Measurements from ENCODE around the gene CCDC40. TPM values are rescaled to one million over a fixed set of nuclear protein-coding genes. Genes with fewer than 3 reads are reported as not detected.
"Not testable (repeated sequence)": the region's sequence is repeated elsewhere in the genome, so short reads cannot be mapped to it uniquely, and the experiment has no call there.

The CCDC40 gene
- total RNA-seq, 1 donor = 8.3 TPM

DNA sequence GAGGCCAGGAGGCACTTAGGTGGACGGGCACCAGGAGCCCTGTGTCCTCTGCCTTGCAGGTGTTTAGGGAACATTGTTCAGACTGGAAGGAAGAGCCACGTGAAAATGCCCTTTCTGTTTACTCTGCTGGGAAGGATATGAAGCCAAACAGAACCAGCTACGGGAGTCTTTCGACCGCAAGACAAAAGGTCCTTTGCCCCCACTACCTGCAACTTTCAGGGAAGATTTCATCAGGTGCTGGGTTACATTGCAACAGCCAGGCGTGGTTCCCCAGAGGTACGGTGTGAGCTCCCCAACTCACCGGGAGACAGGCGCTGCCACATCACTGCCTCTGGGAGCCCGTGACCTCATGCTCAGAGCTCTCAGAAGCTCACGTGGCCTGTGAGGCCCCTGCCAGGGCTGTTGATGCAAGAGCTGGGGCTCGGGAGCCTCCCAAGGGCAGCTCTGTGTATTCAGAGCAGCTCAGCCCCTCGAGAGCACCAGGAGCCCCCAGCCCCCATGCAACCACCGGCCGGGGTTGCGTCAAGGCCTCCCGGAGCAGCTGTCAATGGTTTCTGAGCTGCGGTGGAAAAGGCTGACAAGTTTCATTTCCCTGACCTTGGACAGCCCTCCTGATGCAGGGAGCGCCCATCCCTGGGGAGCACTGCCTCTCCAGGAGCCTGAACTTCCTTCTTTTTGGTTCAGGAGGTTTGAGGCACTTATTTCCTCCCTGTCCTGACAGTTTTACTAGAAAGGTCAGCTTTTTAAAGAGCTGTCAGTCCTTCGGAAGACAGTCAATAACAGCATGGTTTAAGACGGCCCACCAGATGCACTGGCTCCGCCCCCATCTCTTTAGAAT lies 42.8 kb upstream of the CCDC40 start:
- H3K9me3 ChIP-seq (ENCODE audit: low read depth, low read length) = no peaks in the 10 kb centered on the region
- H3K4me1 ChIP-seq (ENCODE audit: insufficient read depth, low read length) = peaks cover 18% of the 10 kb centered on the region
- H2AFZ ChIP-seq (ENCODE audit: low read length) = no peak overlapping the region
- no peaks in the 10 kb centered on the region for H3K79me2 ChIP-seq (ENCODE audit: insufficient read depth, low read length)
- TF ChIP-seq, protein P1, sequence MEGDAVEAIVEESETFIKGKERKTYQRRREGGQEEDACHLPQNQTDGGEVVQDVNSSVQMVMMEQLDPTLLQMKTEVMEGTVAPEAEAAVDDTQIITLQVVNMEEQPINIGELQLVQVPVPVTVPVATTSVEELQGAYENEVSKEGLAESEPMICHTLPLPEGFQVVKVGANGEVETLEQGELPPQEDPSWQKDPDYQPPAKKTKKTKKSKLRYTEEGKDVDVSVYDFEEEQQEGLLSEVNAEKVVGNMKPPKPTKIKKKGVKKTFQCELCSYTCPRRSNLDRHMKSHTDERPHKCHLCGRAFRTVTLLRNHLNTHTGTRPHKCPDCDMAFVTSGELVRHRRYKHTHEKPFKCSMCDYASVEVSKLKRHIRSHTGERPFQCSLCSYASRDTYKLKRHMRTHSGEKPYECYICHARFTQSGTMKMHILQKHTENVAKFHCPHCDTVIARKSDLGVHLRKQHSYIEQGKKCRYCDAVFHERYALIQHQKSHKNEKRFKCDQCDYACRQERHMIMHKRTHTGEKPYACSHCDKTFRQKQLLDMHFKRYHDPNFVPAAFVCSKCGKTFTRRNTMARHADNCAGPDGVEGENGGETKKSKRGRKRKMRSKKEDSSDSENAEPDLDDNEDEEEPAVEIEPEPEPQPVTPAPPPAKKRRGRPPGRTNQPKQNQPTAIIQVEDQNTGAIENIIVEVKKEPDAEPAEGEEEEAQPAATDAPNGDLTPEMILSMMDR (IDR thresholded peaks at IDR 0.05; ENCODE audit: extremely low read depth, low read depth, low read length) = no peak
- H3K27ac ChIP-seq (ENCODE audit: low read depth, low read length) = peak overlapping the region; percentile 1
- H4K20me1 ChIP-seq (ENCODE audit: insufficient read depth, low read length) = peaks cover 14% of the 10 kb centered on the region
- no peak overlapping the region for H3K4me3 ChIP-seq (ENCODE audit: insufficient read depth, low read length)
- peak overlapping the region; percentile 18 for H3K4me2 ChIP-seq (ENCODE audit: insufficient read depth, low read length)
- H3K36me3 ChIP-seq (ENCODE audit: insufficient read depth, low read length) = no peaks in the 10 kb centered on the region
- no peaks in the 10 kb centered on the region for H3K27me3 ChIP-seq (ENCODE audit: insufficient read depth, low read length)
- peak; percentile 98 for DNase-seq (ENCODE audit: insufficient read length, low spot score, missing footprints)

DNA sequence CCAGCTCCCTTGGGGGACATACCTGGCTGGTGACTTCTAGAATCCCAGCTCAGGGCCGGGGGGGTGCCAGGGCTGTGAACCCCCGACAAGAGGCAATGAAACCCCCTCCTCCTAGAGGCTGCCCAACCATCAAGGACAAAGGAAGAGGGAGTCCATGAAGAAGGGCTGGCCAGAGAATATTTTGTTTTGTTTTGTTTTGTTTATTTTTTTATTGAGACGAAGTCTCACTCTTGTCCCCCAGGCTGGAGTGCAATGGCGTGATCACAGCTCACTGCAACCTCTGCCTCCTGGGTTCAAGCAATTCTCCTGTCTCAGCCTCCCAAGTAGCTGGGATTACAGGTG lies 42.2 kb upstream of the CCDC40 start:
- H3K4me3 ChIP-seq (ENCODE audit: insufficient read depth, low read length); H3K9me3 ChIP-seq (ENCODE audit: low read depth, low read length); H2AFZ ChIP-seq (ENCODE audit: low read length); H3K27ac ChIP-seq (ENCODE audit: low read depth, low read length); H3K36me3 ChIP-seq (ENCODE audit: insufficient read depth, low read length); H3K79me2 ChIP-seq (ENCODE audit: insufficient read depth, low read length); H3K27me3 ChIP-seq (ENCODE audit: insufficient read depth, low read length): not testable (repeated sequence)
- peaks cover 18% of the 10 kb centered on the region for H3K4me1 ChIP-seq (ENCODE audit: insufficient read depth, low read length)
- H4K20me1 ChIP-seq (ENCODE audit: insufficient read depth, low read length) = peaks cover 14% of the 10 kb centered on the region
- peak; percentile 48 for DNase-seq (ENCODE audit: insufficient read length, low spot score, missing footprints)
- H3K4me2 ChIP-seq (ENCODE audit: insufficient read depth, low read length) = peak overlapping the region; percentile 18

DNA sequence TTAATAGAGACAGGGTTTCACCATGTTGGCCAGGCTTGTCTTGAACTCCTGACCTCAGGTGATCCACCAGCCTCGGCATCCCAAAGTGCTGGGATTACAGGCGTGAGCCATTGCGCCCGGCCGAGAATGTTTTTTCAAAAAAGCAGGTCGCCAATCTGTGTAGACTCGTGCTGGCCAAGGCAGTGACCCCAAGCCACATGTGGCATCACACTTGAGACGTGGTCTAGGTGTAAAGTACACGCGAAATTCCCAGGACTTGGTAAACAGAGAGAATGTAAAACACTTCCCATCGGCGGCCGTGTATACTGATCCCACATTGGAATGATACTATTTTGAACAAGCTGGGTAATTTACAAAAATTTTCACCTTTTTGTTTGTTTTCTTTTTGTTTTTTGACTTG lies 41.8 kb upstream of the CCDC40 start:
- H2AFZ ChIP-seq (ENCODE audit: low read length) = no peak overlapping the region
- no peak overlapping the region for H3K4me2 ChIP-seq (ENCODE audit: insufficient read depth, low read length)
- H3K36me3 ChIP-seq (ENCODE audit: insufficient read depth, low read length) = no peaks in the 10 kb centered on the region
- H3K4me1 ChIP-seq (ENCODE audit: insufficient read depth, low read length) = peaks cover 18% of the 10 kb centered on the region
- H3K27ac ChIP-seq (ENCODE audit: low read depth, low read length) = no peak overlapping the region
- no peak overlapping the region for H3K4me3 ChIP-seq (ENCODE audit: insufficient read depth, low read length)
- no peaks in the 10 kb centered on the region for H3K9me3 ChIP-seq (ENCODE audit: low read depth, low read length)
- DNase-seq (ENCODE audit: insufficient read length, low spot score, missing footprints) = no peak
- H4K20me1 ChIP-seq (ENCODE audit: insufficient read depth, low read length) = peaks cover 14% of the 10 kb centered on the region
- H3K79me2 ChIP-seq (ENCODE audit: insufficient read depth, low read length) = no peaks in the 10 kb centered on the region
- TF ChIP-seq, protein P1 (IDR thresholded peaks at IDR 0.05; ENCODE audit: extremely low read depth, low read depth, low read length) = no peak
- H3K27me3 ChIP-seq (ENCODE audit: insufficient read depth, low read length) = no peaks in the 10 kb centered on the region

DNA sequence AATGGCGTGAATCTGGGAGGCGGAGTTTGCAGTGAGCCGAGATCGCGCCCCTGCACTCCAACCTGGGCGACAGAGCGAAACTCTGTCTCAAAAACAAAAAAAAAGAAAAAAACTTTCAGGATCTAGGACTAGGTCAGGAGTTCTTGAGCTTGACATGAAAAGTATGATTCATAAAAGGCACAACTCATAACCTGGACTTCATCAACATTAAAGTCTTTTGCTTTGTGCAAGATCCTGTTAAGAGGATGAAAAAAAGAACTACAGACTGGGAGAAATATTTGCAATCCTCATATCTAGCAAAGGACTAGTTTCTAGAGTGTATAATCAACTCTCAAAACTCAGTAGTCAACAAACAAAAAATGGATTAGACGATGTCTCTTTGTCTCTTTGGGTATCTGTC lies 40.7 kb upstream of the CCDC40 start:
- TF ChIP-seq, protein P1 (IDR thresholded peaks at IDR 0.05; ENCODE audit: extremely low read depth, low read depth, low read length) = no peak
- DNase-seq (ENCODE audit: insufficient read length, low spot score, missing footprints) = peak; percentile 37

More for the DNA sequence above, 40.7 kb upstream of the CCDC40 start:
- no peaks in the 10 kb centered on the region for H3K9me3 ChIP-seq (ENCODE audit: low read depth, low read length)
- no peaks in the 10 kb centered on the region for H3K27me3 ChIP-seq (ENCODE audit: insufficient read depth, low read length)
- no peaks in the 10 kb centered on the region for H3K36me3 ChIP-seq (ENCODE audit: insufficient read depth, low read length)
- no peaks in the 10 kb centered on the region for H3K79me2 ChIP-seq (ENCODE audit: insufficient read depth, low read length)
- no peak overlapping the region for H3K4me3 ChIP-seq (ENCODE audit: insufficient read depth, low read length)
- peaks cover 18% of the 10 kb centered on the region for H3K4me1 ChIP-seq (ENCODE audit: insufficient read depth, low read length)
- H4K20me1 ChIP-seq (ENCODE audit: insufficient read depth, low read length) = peaks cover 19% of the 10 kb centered on the region
- H2AFZ ChIP-seq (ENCODE audit: low read length) = no peak overlapping the region
- H3K4me2 ChIP-seq (ENCODE audit: insufficient read depth, low read length) = no peak overlapping the region
- H3K27ac ChIP-seq (ENCODE audit: low read depth, low read length) = no peak overlapping the region
